IMR-90 (cell line): ENCODE data around the gene CEACAM3. TPM values are rescaled to one million over a fixed set of nuclear protein-coding genes. Genes with fewer than 3 reads are reported as not detected.

Experiments used
- ATAC-seq: fragments of 200-7000 bp; cut with Tn5 transposase; 2 replicates; pipeline ENCODE4 v1.9.1; 2020; ENCODE audit warnings: low read depth, mild to moderate bottlenecking, moderate library complexity
- BruUV-seq: library from RNA; stranded (reverse); fragments of 400-500 nt; replicated peaks from 2 replicates; lab custom pipeline; 2021; lab: Mats Ljungman, UMichigan
- CTCF ChIA-PET: fragments of 300-600 bp; formaldehyde crosslinking; extraction: SDS; loops from one replicate; lab custom pipeline; 2021; ENCODE audit warnings: antibody characterized with exemption; lab: Yijun Ruan, JAX
- POLR2A ChIA-PET: fragments of 300-600 bp; sonication (Branson Sonifier 250); formaldehyde crosslinking; loops from one replicate; lab custom pipeline; 2022; ENCODE audit warnings: antibody characterized with exemption; ENCODE audit not compliant: unreplicated experiment; lab: Charles Lee
- DNase-seq: peaks from one replicate; pipeline ENCODE4 v3.0.0; 2013
- H2AFZ ChIP-seq: replicated peaks from 2 replicates; pipeline ENCODE3; 2013; ENCODE audit warnings: low read length, mild to moderate bottlenecking; ENCODE audit not compliant: poor library complexity
- H2AK5ac ChIP-seq: 2 replicates; pipeline ENCODE4 v1.6.1; 2013; ENCODE audit warnings: low read depth, low read length, inconsistent platforms
- H2AK9ac ChIP-seq: replicated peaks from 2 replicates; pipeline ENCODE3; 2013; ENCODE audit warnings: mild to moderate bottlenecking, low read depth, low read length, moderate library complexity; ENCODE audit not compliant: poor library complexity
- H2BK120ac ChIP-seq: 2 replicates; pipeline ENCODE4 v1.6.1; 2013; ENCODE audit warnings: low read depth, low read length, inconsistent platforms
- H2BK15ac ChIP-seq: 3 replicates; pipeline ENCODE4 v1.6.1; 2013; ENCODE audit warnings: low read depth, low read length, inconsistent platforms
- H2BK20ac ChIP-seq: 2 replicates; pipeline ENCODE4 v1.6.1; 2013; ENCODE audit warnings: low read depth, mild to moderate bottlenecking, inconsistent platforms, low read length, moderate library complexity
- H2BK5ac ChIP-seq: 2 replicates; pipeline ENCODE4 v1.6.1; 2013; ENCODE audit warnings: mild to moderate bottlenecking, low read depth, low read length, inconsistent platforms; ENCODE audit not compliant: poor library complexity, severe bottlenecking
- H3K14ac ChIP-seq: replicated peaks from 2 replicates; pipeline ENCODE4 v1.6.1; 2013; ENCODE audit warnings: low read depth, low read length, inconsistent platforms
- H3K18ac ChIP-seq: 2 replicates; pipeline ENCODE4 v1.6.1; 2013; ENCODE audit warnings: low read depth, low read length, control low read depth
- H3K23ac ChIP-seq: 2 replicates; pipeline ENCODE4 v1.6.1; 2013; ENCODE audit warnings: low read depth, low read length, inconsistent platforms
- H3K27ac ChIP-seq: 2 replicates; pipeline ENCODE4 v1.5.1; 2013; ENCODE audit warnings: mild to moderate bottlenecking, control low read depth, low read length; ENCODE audit not compliant: insufficient read depth
- H3K27me3 ChIP-seq: 2 replicates; pipeline ENCODE4 v1.6.1; 2013; ENCODE audit warnings: low read length; ENCODE audit not compliant: control insufficient read depth, insufficient read depth
- H3K36me3 ChIP-seq: 2 replicates; pipeline ENCODE4 v1.6.1; 2013; ENCODE audit warnings: low read length, mixed read lengths; ENCODE audit not compliant: control insufficient read depth, insufficient read depth
- H3K4ac ChIP-seq: 2 replicates; pipeline ENCODE4 v1.6.1; 2013; ENCODE audit warnings: low read depth, low read length, inconsistent platforms
- H3K4me1 ChIP-seq: 2 replicates; pipeline ENCODE4 v1.6.1; 2013; ENCODE audit warnings: low read length, mixed read lengths; ENCODE audit not compliant: control insufficient read depth, insufficient read depth
- H3K4me2 ChIP-seq: 2 replicates; pipeline ENCODE4 v1.6.1; 2013; ENCODE audit warnings: low read depth, mild to moderate bottlenecking, control low read depth, low read length, moderate library complexity
- H3K4me3 ChIP-seq: 2 replicates; pipeline ENCODE4 v1.5.1; 2013; ENCODE audit warnings: low read depth, mild to moderate bottlenecking, control low read depth, low read length, moderate library complexity; ENCODE audit not compliant: insufficient read depth
- H3K56ac ChIP-seq: 2 replicates; pipeline ENCODE4 v1.6.1; 2013; ENCODE audit warnings: low read length, inconsistent platforms; ENCODE audit not compliant: insufficient read depth; ENCODE audit errors: extremely low read depth
- H3K79me1 ChIP-seq, 2 experiments: 2 replicates each; pipeline ENCODE4 v1.6.1; 2013; ENCODE audit warnings: low read length in 2 of 2, inconsistent platforms in 1 of 2, low read depth in 1 of 2
- H3K9ac ChIP-seq: 2 replicates; pipeline ENCODE4 v1.6.1; 2013; ENCODE audit warnings: low read depth, low read length, control low read depth
- H3K9me1 ChIP-seq: 2 replicates; pipeline ENCODE4 v1.6.1; 2013; ENCODE audit warnings: low read length, inconsistent platforms; ENCODE audit not compliant: insufficient read depth
- H3K9me3 ChIP-seq: 2 replicates; pipeline ENCODE4 v1.6.1; 2013; ENCODE audit warnings: low read length; ENCODE audit not compliant: control insufficient read depth, insufficient read depth
- H4K20me1 ChIP-seq: 2 replicates; pipeline ENCODE4 v1.6.1; 2013; ENCODE audit warnings: low read length, inconsistent platforms; ENCODE audit not compliant: insufficient read depth
- H4K5ac ChIP-seq: 2 replicates; pipeline ENCODE4 v1.6.1; 2013; ENCODE audit warnings: mild to moderate bottlenecking, low read depth, low read length, control low read depth
- H4K8ac ChIP-seq, 2 experiments: 2 replicates each; pipeline ENCODE4 v1.6.1; 2013; ENCODE audit warnings: low read depth in 2 of 2, low read length in 2 of 2, control low read depth in 1 of 2, inconsistent platforms in 1 of 2
- H4K91ac ChIP-seq: 2 replicates; pipeline ENCODE4 v1.6.1; 2013; ENCODE audit warnings: low read depth, low read length, inconsistent platforms; ENCODE audit not compliant: insufficient read depth
- CEBPB ChIP-seq: IDR thresholded peaks from 2 replicates; pipeline ENCODE4 v1.6.1; 2012; ENCODE audit warnings: low read depth, low read length, improper control_type of control experiment
- CHD1 ChIP-seq: IDR thresholded peaks from 2 replicates; pipeline ENCODE4 v1.6.1; 2012; ENCODE audit warnings: low read depth, low read length, improper control_type of control experiment
- FOS ChIP-seq: fragments of 150-350 bp; IDR thresholded peaks from 2 replicates; pipeline ENCODE4 v1.6.1; 2016; ENCODE audit warnings: low read depth, low read length
- MXI1 ChIP-seq: IDR thresholded peaks from 2 replicates; pipeline ENCODE4 v1.6.1; 2012; ENCODE audit warnings: low read depth, mild to moderate bottlenecking, low read length, moderate library complexity, borderline replicate concordance
- NFE2L2 ChIP-seq: fragments of 150-350 bp; IDR thresholded peaks from 2 replicates; pipeline ENCODE4 v1.6.1; 2016; ENCODE audit warnings: low read depth, mild to moderate bottlenecking, low read length
- POLR2A ChIP-seq: IDR thresholded peaks from 2 replicates; pipeline ENCODE4 v1.6.1; 2012; ENCODE audit warnings: mild to moderate bottlenecking, low read depth, low read length
- RAD21 ChIP-seq: IDR thresholded peaks from 2 replicates; pipeline ENCODE4 v1.6.1; 2012; ENCODE audit warnings: low read length, improper control_type of control experiment
- RCOR1 ChIP-seq: IDR thresholded peaks from 2 replicates; pipeline ENCODE4 v1.6.1; 2012; ENCODE audit warnings: mild to moderate bottlenecking, low read length, improper control_type of control experiment; ENCODE audit not compliant: insufficient replicate concordance
- RFX5 ChIP-seq: IDR thresholded peaks from 2 replicates; pipeline ENCODE4 v1.8.0; 2012; ENCODE audit warnings: low read depth, mild to moderate bottlenecking, low read length, moderate library complexity
- SMC3 ChIP-seq: fragments of 150-350 bp; IDR thresholded peaks from 2 replicates; pipeline ENCODE4 v1.6.1; 2016; ENCODE audit warnings: low read depth, mild to moderate bottlenecking, antibody characterized with exemption, low read length, moderate library complexity
- WGBS, 2 experiments: methylation state at CpG; one replicate each; pipeline versions ENCODE4 v1.1.5 to v1.1.7; 2013; ENCODE audit warnings: missing lambda C conversion rate in 2 of 2; ENCODE audit not compliant: insufficient read length in 1 of 2; ENCODE audit errors: extremely low coverage in 2 of 2; 5-methylcytosine and 5-hydroxymethylcytosine counted together
- dilution Hi-C: fragments of 300-500 bp; cut with HindIII; formaldehyde crosslinking; loops from one replicate; pipeline ENCODE4 v1.14.3; 2018; ENCODE audit warnings: low sequenced_read_pairs; ENCODE audit not compliant: unreplicated experiment
- in situ Hi-C: fragments of 300-500 bp; cut with MboI; formaldehyde crosslinking; loops from 3 replicates; pipeline ENCODE4 v1.14.3; 2019; ENCODE audit warnings: low sequenced_read_pairs, inconsistent platforms, mixed read lengths
- intact Hi-C: fragments of 100-400 bp; cut with micrococcal nuclease; formaldehyde crosslinking; loops from 2 replicates; pipeline ENCODE4 v1.10.0; 2022
- polyA plus RNA-seq, 3 experiments: library from polyadenylated mRNA; depleted of rRNA; stranded (reverse); fragments of >200 nt; gene quantifications; 2 replicates each; pipeline ENCODE4 v1.2.3, GENCODE V29; 2012; ENCODE audit warnings: low replicate concordance in 1 of 3
- total RNA-seq: library from RNA; depleted of rRNA; stranded (reverse); fragments of >200 nt; gene quantifications from 2 replicates; pipeline ENCODE4 v1.2.3, GENCODE V29; 2012
- TF ChIP-seq, protein P1 (sequence below): fragments of 150-350 bp; IDR thresholded peaks from 2 replicates; pipeline ENCODE4 v1.6.1; 2017; ENCODE audit warnings: mild to moderate bottlenecking, antibody characterized with exemption, low read length, low read depth
- TF ChIP-seq, protein P2 (sequence below): conservative IDR thresholded peaks from 2 replicates; pipeline ENCODE4 v1.5.1; 2012; ENCODE audit warnings: mild to moderate bottlenecking, low read depth, low read length, improper control_type of control experiment
- TF ChIP-seq, protein P3 (sequence below): fragments of 150-350 bp; IDR thresholded peaks from 2 replicates; pipeline ENCODE4 v1.6.1; 2016; ENCODE audit warnings: low read depth, mild to moderate bottlenecking, low read length, moderate library complexity, borderline replicate concordance

The CEACAM3 gene
- total and polyA plus RNA-seq, 2 of the 4 experiments (the other 2 are of a cell fraction), result not detected

DNA sequence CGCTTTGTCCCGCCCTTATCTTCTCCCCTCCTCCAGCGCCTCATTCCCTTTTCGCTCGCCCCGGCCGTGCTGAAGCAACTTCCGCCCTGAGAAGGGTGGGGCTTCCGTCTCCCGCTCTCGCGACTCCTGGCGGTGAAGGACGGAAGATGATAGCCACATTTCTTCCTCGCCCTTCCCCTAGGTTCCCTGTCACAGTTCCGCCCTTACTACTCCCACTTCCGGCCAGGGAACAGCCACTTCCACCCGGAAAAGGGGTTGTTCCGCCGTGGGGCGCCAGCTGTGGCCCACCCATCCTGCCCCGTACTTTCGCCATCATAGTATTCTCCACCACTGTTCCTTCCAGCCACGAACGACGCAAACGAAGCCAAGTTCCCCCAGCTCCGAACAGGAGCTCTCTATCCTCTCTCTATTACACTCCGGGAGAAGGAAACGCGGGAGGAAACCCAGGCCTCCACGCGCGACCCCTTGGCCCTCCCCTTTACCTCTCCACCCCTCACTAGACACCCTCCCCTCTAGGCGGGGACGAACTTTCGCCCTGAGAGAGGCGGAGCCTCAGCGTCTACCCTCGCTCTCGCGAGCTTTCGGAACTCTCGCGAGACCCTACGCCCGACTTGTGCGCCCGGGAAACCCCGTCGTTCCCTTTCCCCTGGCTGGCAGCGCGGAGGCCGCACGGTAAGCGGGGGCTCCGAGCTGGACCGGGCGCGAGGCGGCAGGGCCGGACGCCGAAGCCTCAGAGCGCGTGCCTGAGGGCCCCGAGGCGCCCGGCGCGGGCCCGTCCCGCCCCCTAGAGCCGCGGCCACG lies 63.4 kb downstream of the CEACAM3 start, which contains the start of gene RPS19:
Gene RPS19 (plus strand): TSS at position 638 of the 801 bp plus-strand sequence. CDS start 520 bp downstream, outside the sequence.
- Histone ChIP-seq H3K27ac (peak within 1 kb of the TSS; percentile 99), H3K9me1 (peaks cover 17% of the 10 kb centered on the region), H3K36me3 (peaks cover 40% of the 10 kb centered on the region), H3K4me1 (peaks cover 10% of the 10 kb centered on the region), H3K4me3 (peak within 1 kb of the TSS; percentile 62), H3K79me1 (peaks cover 8 to 44% of the 10 kb centered on the region in 2 experiments; a peak in 3 of 4 replicates), H3K9me3 (no peaks in the 10 kb centered on the region), H4K8ac (peak within 1 kb of the TSS; percentile 93 to 100), H3K27me3 (peaks cover 4% of the 10 kb centered on the region; the same call in 1 of the 2 replicates), H3K9ac (peak within 1 kb of the TSS; percentile 100), H3K23ac (peak within 1 kb of the TSS; percentile 90), H2AFZ (peak within 1 kb of the TSS; percentile 100), H4K91ac (peak within 1 kb of the TSS; percentile 98), H2BK15ac (peak within 1 kb of the TSS; percentile 62; the same call in 2 of the 3 replicates), H4K5ac (peak within 1 kb of the TSS; percentile 96), H3K14ac (peak within 1 kb of the TSS; percentile 100), H2BK120ac (peak within 1 kb of the TSS; percentile 95), H3K56ac (peak within 1 kb of the TSS; percentile 98), H3K4ac (peak within 1 kb of the TSS; percentile 99), H3K18ac (peak within 1 kb of the TSS; percentile 91), H2BK20ac (peak within 1 kb of the TSS; percentile 72; the same call in 1 of the 2 replicates), H4K20me1 (peaks cover 43% of the 10 kb centered on the region), H3K4me2 (peak within 1 kb of the TSS; percentile 100), H2BK5ac (peak within 1 kb of the TSS; percentile 96), H2AK5ac (peak within 1 kb of the TSS; percentile 98), H2AK9ac (peak within 1 kb of the TSS; percentile 95)
- DNase-seq, result peak; percentile 98
- BruUV-seq, result no TSS peak
- dilution Hi-C loops (no loop called here), in situ Hi-C loops (no loop called here), intact Hi-C loops (no loop called here)
- ATAC-seq, result peak; percentile 91
- ChIA-PET CTCF (interaction anchor here (0.7 to 1.1 kb wide), 3 partner anchors 28 to 49 kb away, joined by 3 to 4 read pairs (median 3); no protein-coding TSS in a partner anchor), POLR2A (interaction anchor here (0.5 to 1.6 kb wide), 3 partner anchors 13 to 513 kb away, joined by 7 to 17 read pairs (median 7); no protein-coding TSS in a partner anchor)
- 0% methylated on average over 32 of the region's 76 CpGs; no CpG with 5 or more reads in 1 of the 2 experiments for WGBS, 2 experiments
- TF ChIP-seq RAD21, result no peak
- TF ChIP-seq MXI1, result peak; percentile 91
- TF ChIP-seq CHD1, result no peak; the same call in none of the 2 replicates
- no peak for TF ChIP-seq NFE2L2
- TF ChIP-seq, protein P1, sequence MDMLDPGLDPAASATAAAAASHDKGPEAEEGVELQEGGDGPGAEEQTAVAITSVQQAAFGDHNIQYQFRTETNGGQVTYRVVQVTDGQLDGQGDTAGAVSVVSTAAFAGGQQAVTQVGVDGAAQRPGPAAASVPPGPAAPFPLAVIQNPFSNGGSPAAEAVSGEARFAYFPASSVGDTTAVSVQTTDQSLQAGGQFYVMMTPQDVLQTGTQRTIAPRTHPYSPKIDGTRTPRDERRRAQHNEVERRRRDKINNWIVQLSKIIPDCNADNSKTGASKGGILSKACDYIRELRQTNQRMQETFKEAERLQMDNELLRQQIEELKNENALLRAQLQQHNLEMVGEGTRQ, result no peak
- TF ChIP-seq, protein P2, sequence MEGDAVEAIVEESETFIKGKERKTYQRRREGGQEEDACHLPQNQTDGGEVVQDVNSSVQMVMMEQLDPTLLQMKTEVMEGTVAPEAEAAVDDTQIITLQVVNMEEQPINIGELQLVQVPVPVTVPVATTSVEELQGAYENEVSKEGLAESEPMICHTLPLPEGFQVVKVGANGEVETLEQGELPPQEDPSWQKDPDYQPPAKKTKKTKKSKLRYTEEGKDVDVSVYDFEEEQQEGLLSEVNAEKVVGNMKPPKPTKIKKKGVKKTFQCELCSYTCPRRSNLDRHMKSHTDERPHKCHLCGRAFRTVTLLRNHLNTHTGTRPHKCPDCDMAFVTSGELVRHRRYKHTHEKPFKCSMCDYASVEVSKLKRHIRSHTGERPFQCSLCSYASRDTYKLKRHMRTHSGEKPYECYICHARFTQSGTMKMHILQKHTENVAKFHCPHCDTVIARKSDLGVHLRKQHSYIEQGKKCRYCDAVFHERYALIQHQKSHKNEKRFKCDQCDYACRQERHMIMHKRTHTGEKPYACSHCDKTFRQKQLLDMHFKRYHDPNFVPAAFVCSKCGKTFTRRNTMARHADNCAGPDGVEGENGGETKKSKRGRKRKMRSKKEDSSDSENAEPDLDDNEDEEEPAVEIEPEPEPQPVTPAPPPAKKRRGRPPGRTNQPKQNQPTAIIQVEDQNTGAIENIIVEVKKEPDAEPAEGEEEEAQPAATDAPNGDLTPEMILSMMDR, result peak; percentile 58
- TF ChIP-seq, protein P3, sequence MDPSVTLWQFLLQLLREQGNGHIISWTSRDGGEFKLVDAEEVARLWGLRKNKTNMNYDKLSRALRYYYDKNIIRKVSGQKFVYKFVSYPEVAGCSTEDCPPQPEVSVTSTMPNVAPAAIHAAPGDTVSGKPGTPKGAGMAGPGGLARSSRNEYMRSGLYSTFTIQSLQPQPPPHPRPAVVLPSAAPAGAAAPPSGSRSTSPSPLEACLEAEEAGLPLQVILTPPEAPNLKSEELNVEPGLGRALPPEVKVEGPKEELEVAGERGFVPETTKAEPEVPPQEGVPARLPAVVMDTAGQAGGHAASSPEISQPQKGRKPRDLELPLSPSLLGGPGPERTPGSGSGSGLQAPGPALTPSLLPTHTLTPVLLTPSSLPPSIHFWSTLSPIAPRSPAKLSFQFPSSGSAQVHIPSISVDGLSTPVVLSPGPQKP, result no peak
- TF ChIP-seq SMC3, result no peak
- peak; percentile 63; the same call in 1 of the 2 replicates for TF ChIP-seq CEBPB
- TF ChIP-seq RCOR1, result no peak
- TF ChIP-seq FOS, result 0 out of 2 replicates have a peak, but pooled peaks have one; percentile 10
- TF ChIP-seq POLR2A, result peak; percentile 98
- TF ChIP-seq RFX5, result no peak
